Mesenchymal stem cell (in vitro differentiated cells and primary cell): ENCODE measurements around the gene NCAPD3.
A peak's percentile ranks its signal among the peaks of the same experiment; 100 is the strongest.

Experiments
- DNase-seq: peaks from one replicate; pipeline ENCODE4 v3.0.0-alpha.2; 2013
- H2AFZ ChIP-seq: one replicate; pipeline ENCODE4 v1.6.1; 2013; ENCODE audit warnings: low read depth, mild to moderate bottlenecking, control low read depth, inconsistent platforms, low read length, moderate library complexity
- H2AK5ac ChIP-seq: 2 replicates; pipeline ENCODE4 v1.6.1; 2013; ENCODE audit warnings: low read length, moderate library complexity, mild to moderate bottlenecking, inconsistent platforms; ENCODE audit not compliant: severe bottlenecking
- H2BK120ac ChIP-seq: one replicate; pipeline ENCODE4 v1.6.1; 2013; ENCODE audit warnings: low read depth, mild to moderate bottlenecking, inconsistent platforms, low read length, moderate library complexity
- H2BK12ac ChIP-seq, 2 experiments: one replicate each; pipeline ENCODE4 v1.6.1; 2013; ENCODE audit warnings: inconsistent platforms in 2 of 2, low read length in 2 of 2, mild to moderate bottlenecking in 2 of 2, moderate library complexity in 2 of 2, control low read depth in 1 of 2
- H2BK15ac ChIP-seq: one replicate; pipeline ENCODE4 v1.6.1; 2013; ENCODE audit warnings: mild to moderate bottlenecking, low read depth, inconsistent platforms; ENCODE audit not compliant: poor library complexity, severe bottlenecking
- H2BK5ac ChIP-seq: 2 replicates; pipeline ENCODE4 v1.6.1; 2013; ENCODE audit warnings: low read depth, mild to moderate bottlenecking, low read length, control low read depth, inconsistent platforms; ENCODE audit not compliant: poor library complexity, severe bottlenecking
- H3K14ac ChIP-seq, 2 experiments: one replicate each; pipeline ENCODE4 v1.6.1; 2013; ENCODE audit warnings: inconsistent platforms in 2 of 2, low read length in 2 of 2, control low read depth in 1 of 2, mild to moderate bottlenecking in 1 of 2, moderate library complexity in 1 of 2
- H3K18ac ChIP-seq, 2 experiments: one replicate each; pipeline ENCODE4 v1.6.1; 2013; ENCODE audit warnings: inconsistent platforms in 2 of 2, low read length in 2 of 2, control low read depth in 1 of 2, low read depth in 1 of 2, mild to moderate bottlenecking in 1 of 2
- H3K23ac ChIP-seq, 2 experiments: one replicate each; pipeline ENCODE4 v1.6.1; 2013; ENCODE audit warnings: inconsistent platforms in 2 of 2, low read length in 2 of 2, mild to moderate bottlenecking in 2 of 2, moderate library complexity in 2 of 2, control low read depth in 1 of 2
- H3K27ac ChIP-seq: 2 replicates; pipeline ENCODE4 v1.5.1; 2013; ENCODE audit warnings: mild to moderate bottlenecking, moderate library complexity, low read length, control low read depth, inconsistent platforms; ENCODE audit not compliant: poor library complexity, severe bottlenecking
- H3K27me3 ChIP-seq, 2 experiments: 2 replicates each; pipeline versions ENCODE4 v1.6.1 to v1.7.0; 2013; ENCODE audit warnings: low read length in 2 of 2, mild to moderate bottlenecking in 2 of 2, moderate library complexity in 2 of 2, control low read depth in 1 of 2, inconsistent platforms in 1 of 2; ENCODE audit not compliant: control insufficient read depth in 1 of 2, insufficient read depth in 1 of 2
- H3K36me3 ChIP-seq, 2 experiments: 2 replicates each; pipeline versions ENCODE4 v1.6.1 to v1.7.0; 2013; ENCODE audit warnings: low read length in 2 of 2, control low read depth in 1 of 2, inconsistent platforms in 1 of 2, low read depth in 1 of 2, mild to moderate bottlenecking in 1 of 2; ENCODE audit not compliant: insufficient read depth in 2 of 2, control insufficient read depth in 1 of 2
- H3K4ac ChIP-seq, 2 experiments: one replicate each; pipeline ENCODE4 v1.6.1; 2013; ENCODE audit warnings: inconsistent platforms in 2 of 2, low read length in 2 of 2, mild to moderate bottlenecking in 2 of 2, moderate library complexity in 2 of 2, control low read depth in 1 of 2, low read depth in 1 of 2
- H3K4me1 ChIP-seq: 2 replicates; pipeline ENCODE4 v1.6.1; 2013; ENCODE audit warnings: low read depth, low read length, control low read depth; ENCODE audit not compliant: control insufficient read depth, insufficient read depth
- H3K4me2 ChIP-seq: 2 replicates; pipeline ENCODE4 v1.6.1; 2013; ENCODE audit warnings: low read length, mild to moderate bottlenecking, inconsistent platforms; ENCODE audit not compliant: poor library complexity, severe bottlenecking
- H3K4me3 ChIP-seq, 2 experiments: 2 replicates each; pipeline versions ENCODE4 v1.5.1 to v1.7.0; 2013; ENCODE audit warnings: low read length in 2 of 2, mild to moderate bottlenecking in 2 of 2, control low read depth in 1 of 2, low read depth in 1 of 2; ENCODE audit not compliant: insufficient read depth in 1 of 2
- H3K79me1 ChIP-seq: replicated peaks from 2 replicates; pipeline ENCODE4 v1.6.1; 2013; ENCODE audit warnings: mild to moderate bottlenecking, control low read depth, low read length, inconsistent platforms; ENCODE audit not compliant: poor library complexity, severe bottlenecking
- H3K9ac ChIP-seq: 2 replicates; pipeline ENCODE4 v1.7.0; 2013; ENCODE audit warnings: mild to moderate bottlenecking, low read length, moderate library complexity
- H3K9me3 ChIP-seq: 2 replicates; pipeline ENCODE4 v1.7.0; 2013; ENCODE audit warnings: mild to moderate bottlenecking, low read length; ENCODE audit not compliant: control insufficient read depth
- H4K8ac ChIP-seq: one replicate; pipeline ENCODE4 v1.6.1; 2013; ENCODE audit warnings: inconsistent platforms, mild to moderate bottlenecking, low read length, moderate library complexity
- H4K91ac ChIP-seq: one replicate; pipeline ENCODE4 v1.6.1; 2013; ENCODE audit warnings: mild to moderate bottlenecking, low read length, inconsistent platforms
- WGBS: methylation state at CpG from one replicate; pipeline ENCODE4 v1.1.7; 2013; ENCODE audit warnings: mixed read lengths; 5-methylcytosine and 5-hydroxymethylcytosine counted together

NCAPD3 gene

DNA sequence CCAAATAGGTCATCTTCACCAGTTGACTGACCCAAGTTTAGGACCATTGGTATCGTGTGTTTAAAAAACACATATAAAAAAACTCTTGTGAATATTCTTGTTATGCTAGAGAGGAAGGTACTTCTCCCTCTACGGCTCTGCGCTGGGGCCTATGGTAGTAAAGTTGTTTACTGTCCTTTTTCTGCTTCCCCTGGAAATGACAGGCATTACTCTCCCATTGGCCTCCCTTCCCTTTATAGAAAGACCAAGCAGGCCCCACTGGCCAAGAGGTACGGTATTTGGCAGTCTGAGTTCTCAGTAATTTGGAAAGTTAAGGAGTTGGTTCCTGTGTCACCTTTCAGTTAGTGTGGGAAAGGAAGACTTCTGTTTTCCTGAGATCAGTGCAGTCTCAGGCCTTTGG lies 22.9 kb upstream of the NCAPD3 start:
- Histone ChIP-seq H4K8ac (no peak overlapping the region), H3K27me3 (no peaks in the 10 kb centered on the region), H2BK12ac (no peak overlapping the region), H2BK15ac (no peak overlapping the region), H4K91ac (no peak overlapping the region), H2AK5ac (no peak overlapping the region), H3K4me1 (no peaks in the 10 kb centered on the region), H3K4ac (no peak overlapping the region), H3K4me2 (no peak overlapping the region), H3K79me1 (peaks cover 4% of the 10 kb centered on the region), H3K4me3 (no peak overlapping the region), H3K36me3 (peaks cover 57 to 98% of the 10 kb centered on the region in 2 experiments), H2AFZ (no peak overlapping the region), H3K9me3 (no peaks in the 10 kb centered on the region), H3K18ac (no peak overlapping the region), H3K27ac (no peak overlapping the region), H2BK120ac (no peak overlapping the region), H2BK5ac (no peak overlapping the region), H3K14ac (no peak overlapping the region), H3K9ac (no peak overlapping the region), H3K23ac (no peak overlapping the region)
- 96% methylated on average over 1 of the region's 4 CpGs for WGBS
- DNase-seq: no peak

DNA sequence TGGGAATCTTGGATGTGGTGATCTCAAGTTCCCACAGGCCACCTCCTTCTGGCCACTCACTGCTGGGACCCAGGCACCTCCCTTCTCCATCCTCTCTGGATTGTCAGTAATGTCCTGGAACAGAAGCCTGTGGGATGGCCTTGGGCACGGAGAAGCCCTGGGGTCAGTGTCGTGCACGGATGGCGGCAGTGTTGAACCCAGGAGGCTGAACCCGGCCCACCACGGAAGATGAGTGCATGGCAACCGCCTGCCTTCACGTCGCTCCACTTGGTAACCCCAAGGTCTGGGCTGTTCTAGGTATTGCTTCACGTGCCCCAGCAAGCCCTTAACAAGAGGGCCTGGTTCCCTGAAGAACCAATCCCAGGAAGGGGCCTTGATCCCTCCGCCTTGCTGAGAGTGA lies 22.3 kb upstream of the NCAPD3 start:
- Histone ChIP-seq H2AK5ac (no peak overlapping the region), H3K36me3 (peaks cover 63 to 99% of the 10 kb centered on the region in 2 experiments), H3K18ac (no peak overlapping the region), H2BK5ac (no peak overlapping the region), H4K8ac (no peak overlapping the region), H3K4me2 (no peak overlapping the region), H2BK120ac (no peak overlapping the region), H2BK15ac (no peak overlapping the region), H3K4me3 (no peak overlapping the region), H3K9me3 (no peaks in the 10 kb centered on the region), H3K23ac (no peak overlapping the region), H3K79me1 (peaks cover 9% of the 10 kb centered on the region), H4K91ac (no peak overlapping the region), H3K9ac (no peak overlapping the region), H3K4me1 (no peaks in the 10 kb centered on the region), H3K4ac (no peak overlapping the region), H3K14ac (no peak overlapping the region), H2BK12ac (no peak overlapping the region), H3K27me3 (no peaks in the 10 kb centered on the region), H3K27ac (no peak overlapping the region), H2AFZ (no peak overlapping the region)
- WGBS: 97% methylated on average over 11 of the region's 11 CpGs
- DNase-seq: no peak

DNA sequence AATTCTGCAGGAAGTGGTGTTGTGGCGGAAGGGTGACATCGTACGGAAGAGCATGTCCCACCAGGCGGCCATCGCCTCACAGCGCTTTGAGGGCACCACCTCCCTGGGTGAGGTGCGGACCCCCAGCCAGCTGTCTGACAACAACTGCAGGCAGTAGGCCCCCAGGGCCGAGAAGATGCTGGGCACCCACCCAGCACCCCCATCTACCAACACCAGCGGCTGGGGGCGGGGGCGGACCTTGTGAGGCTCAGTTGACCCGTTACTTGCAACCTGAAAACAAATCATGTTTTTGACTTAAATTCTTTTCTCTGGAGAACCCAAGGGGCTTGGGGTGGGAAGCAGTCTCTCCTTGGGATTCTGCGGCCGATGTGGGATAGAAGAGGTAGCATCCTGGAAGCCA lies 21.7 kb upstream of the NCAPD3 start:
- H2BK12ac ChIP-seq: no peak overlapping the region
- no peak overlapping the region for H2BK5ac ChIP-seq
- H3K36me3 ChIP-seq: peaks cover 68 to 98% of the 10 kb centered on the region in 2 experiments
- H4K8ac ChIP-seq: no peak overlapping the region
- H3K4me3 ChIP-seq: no peak overlapping the region
- H3K23ac ChIP-seq: no peak overlapping the region
- no peak overlapping the region for H3K4me2 ChIP-seq
- H2BK15ac ChIP-seq: no peak overlapping the region
- no peak overlapping the region for H4K91ac ChIP-seq
- H3K9me3 ChIP-seq: no peaks in the 10 kb centered on the region
- no peak overlapping the region for H3K4ac ChIP-seq
- DNase-seq: no peak
- H3K4me1 ChIP-seq: no peaks in the 10 kb centered on the region
- H3K79me1 ChIP-seq: peaks cover 8% of the 10 kb centered on the region
- no peak overlapping the region for H3K9ac ChIP-seq
- no peak overlapping the region for H3K27ac ChIP-seq
- no peak overlapping the region for H3K14ac ChIP-seq
- no peak overlapping the region for H3K18ac ChIP-seq
- H2AK5ac ChIP-seq: no peak overlapping the region
- WGBS: 99% methylated on average over 9 of the region's 14 CpGs
- H2AFZ ChIP-seq: no peak overlapping the region
- no peak overlapping the region for H2BK120ac ChIP-seq
- no peaks in the 10 kb centered on the region for H3K27me3 ChIP-seq

DNA sequence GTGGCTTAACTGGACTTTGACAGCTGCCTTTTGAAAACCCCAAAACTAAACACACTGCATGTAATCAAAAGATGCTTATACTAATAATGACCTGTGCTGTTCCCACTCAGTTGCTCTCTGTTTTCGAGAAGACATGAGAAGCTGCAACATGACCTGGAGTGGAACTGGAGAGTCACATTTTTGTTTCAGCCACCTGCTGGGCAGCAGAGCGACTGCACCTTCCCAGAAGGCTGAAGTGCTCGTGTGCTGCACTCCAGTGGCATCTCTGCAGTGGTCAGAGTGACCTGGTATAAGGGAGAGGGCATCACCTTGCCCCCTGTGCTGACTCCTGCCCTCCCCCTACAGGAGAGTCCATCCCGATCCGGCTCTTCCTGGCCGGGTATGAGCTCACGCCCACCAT lies 20.8 kb upstream of the NCAPD3 start:
- Histone ChIP-seq H2BK5ac (no peak overlapping the region), H3K9me3 (no peaks in the 10 kb centered on the region), H3K23ac (no peak overlapping the region), H2AFZ (no peak overlapping the region), H2BK15ac (no peak overlapping the region), H3K9ac (no peak overlapping the region), H3K36me3 (peaks cover 73 to 98% of the 10 kb centered on the region in 2 experiments), H3K4me3 (no peak overlapping the region), H3K27me3 (no peaks in the 10 kb centered on the region), H3K4me2 (no peak overlapping the region), H2BK12ac (no peak overlapping the region), H3K4me1 (no peaks in the 10 kb centered on the region), H3K79me1 (peaks cover 10% of the 10 kb centered on the region), H3K4ac (no peak overlapping the region), H3K27ac (no peak overlapping the region), H4K8ac (no peak overlapping the region), H3K14ac (no peak overlapping the region), H4K91ac (no peak overlapping the region), H2BK120ac (no peak overlapping the region), H2AK5ac (no peak overlapping the region), H3K18ac (no peak overlapping the region)
- peak; percentile 36 for DNase-seq
- WGBS: 69% methylated on average over 7 of the region's 7 CpGs
